ENCODE measurements around the gene NFRKB.

DNA sequence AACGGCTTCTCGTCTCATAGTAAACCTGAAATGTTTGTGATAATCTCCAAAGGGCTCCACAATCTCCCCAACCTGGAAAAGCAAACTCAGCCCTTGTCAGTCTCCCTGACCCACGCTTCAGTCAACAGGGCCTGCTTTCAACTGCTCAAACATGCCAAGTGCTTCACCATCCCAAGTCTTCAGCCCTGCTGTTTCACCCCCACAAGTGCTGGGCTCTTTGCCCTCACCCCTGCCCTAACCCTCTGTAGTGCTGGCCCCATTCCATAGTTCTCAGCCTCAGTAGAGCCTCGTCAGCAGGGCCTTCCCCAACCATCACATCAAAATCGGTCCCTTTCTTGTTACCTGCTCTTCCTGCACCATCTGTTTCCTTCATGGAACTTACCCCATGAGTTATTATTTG lies 43.4 kb upstream of the NFRKB start:
- TF ChIP-seq, protein P1, sequence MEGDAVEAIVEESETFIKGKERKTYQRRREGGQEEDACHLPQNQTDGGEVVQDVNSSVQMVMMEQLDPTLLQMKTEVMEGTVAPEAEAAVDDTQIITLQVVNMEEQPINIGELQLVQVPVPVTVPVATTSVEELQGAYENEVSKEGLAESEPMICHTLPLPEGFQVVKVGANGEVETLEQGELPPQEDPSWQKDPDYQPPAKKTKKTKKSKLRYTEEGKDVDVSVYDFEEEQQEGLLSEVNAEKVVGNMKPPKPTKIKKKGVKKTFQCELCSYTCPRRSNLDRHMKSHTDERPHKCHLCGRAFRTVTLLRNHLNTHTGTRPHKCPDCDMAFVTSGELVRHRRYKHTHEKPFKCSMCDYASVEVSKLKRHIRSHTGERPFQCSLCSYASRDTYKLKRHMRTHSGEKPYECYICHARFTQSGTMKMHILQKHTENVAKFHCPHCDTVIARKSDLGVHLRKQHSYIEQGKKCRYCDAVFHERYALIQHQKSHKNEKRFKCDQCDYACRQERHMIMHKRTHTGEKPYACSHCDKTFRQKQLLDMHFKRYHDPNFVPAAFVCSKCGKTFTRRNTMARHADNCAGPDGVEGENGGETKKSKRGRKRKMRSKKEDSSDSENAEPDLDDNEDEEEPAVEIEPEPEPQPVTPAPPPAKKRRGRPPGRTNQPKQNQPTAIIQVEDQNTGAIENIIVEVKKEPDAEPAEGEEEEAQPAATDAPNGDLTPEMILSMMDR (IDR thresholded peaks at IDR 0.05): no peak
- no peak for TF ChIP-seq POLR2A (IDR thresholded peaks at IDR 0.05)

Measured in thyroid gland (tissue), 4 donors.